GM12892 (cell line): ENCODE measurements around the gene DHRS2.

Source experiments
- POLR2A ChIP-seq: IDR thresholded peaks from 2 replicates; pipeline ENCODE4 v1.6.1; 2011; ENCODE audit warnings: low read depth, low read length, control low read depth
- POLR2AphosphoS5 ChIP-seq: IDR thresholded peaks from 2 replicates; pipeline ENCODE4 v1.6.1; 2011; ENCODE audit warnings: low read depth, low read length, control low read depth

GRCh38 chr14:23636317-23637211, at the start of gene DHRS2:
- TF ChIP-seq POLR2A (no peak), POLR2AphosphoS5 (no peak)
